HG02798 (cell line): ENCODE data around the gene UBALD2.
"Not testable (repeated sequence)": the region's sequence is repeated elsewhere in the genome, so short reads cannot be mapped to it uniquely, and the experiment has no call there.

ENCODE experiments used
- ATAC-seq: cut with Tn5 transposase; IDR thresholded peaks from one replicate; pipeline ENCODE4 v1.9.1; 2021; ENCODE audit warnings: mild to moderate bottlenecking; ENCODE audit not compliant: unreplicated experiment, poor library complexity

UBALD2 gene

DNA sequence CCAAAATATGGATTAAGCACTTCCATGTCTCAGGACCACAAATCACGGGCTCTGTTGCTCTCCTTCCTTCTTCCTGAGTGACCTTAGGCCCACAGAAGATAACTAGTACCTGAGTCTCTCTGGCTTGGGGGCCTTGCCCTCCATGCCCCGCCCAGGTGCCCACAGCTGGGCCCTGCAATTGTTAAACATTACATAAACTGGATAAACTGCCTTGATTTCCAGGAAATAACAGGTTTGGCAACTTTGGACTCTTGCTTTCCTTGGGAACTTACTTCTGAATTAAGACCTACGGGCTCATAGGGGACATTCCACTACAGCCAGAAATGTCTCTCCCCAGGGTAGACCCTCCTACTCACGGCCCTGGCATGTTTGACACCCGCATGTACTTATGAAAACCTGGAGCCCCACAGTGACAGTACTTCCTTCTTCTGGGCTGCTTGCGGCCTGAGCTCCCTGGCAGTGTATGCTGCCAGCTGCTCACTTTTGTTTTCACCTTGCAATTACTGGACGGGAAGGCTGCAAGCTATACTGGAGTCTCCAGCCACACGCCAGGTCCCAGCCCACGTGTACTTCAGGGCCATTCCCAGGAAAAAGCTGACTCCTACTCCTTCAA lies 2.3 kb upstream of the UBALD2 start:
- ATAC-seq: no peak

DNA sequence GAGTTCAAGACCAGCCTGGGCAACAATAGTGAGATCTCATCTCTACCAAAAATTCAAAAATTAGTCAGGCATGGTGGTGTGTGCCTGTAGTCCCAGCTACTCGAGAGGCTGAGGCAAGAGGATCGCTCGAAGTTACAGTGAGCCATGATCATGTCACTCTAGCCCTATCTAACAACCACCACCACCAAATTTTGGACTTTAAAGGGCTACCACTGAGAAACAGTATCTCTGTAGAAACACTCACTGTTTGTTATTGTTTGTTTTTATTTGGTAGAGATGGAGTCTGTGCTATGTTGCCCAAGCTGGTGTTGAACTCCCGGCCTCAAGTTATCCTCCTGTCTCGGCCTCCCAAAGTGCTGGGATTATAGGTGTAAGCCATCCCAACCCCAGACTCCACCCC lies 1.3 kb upstream of the UBALD2 start:
- ATAC-seq: no peak

DNA sequence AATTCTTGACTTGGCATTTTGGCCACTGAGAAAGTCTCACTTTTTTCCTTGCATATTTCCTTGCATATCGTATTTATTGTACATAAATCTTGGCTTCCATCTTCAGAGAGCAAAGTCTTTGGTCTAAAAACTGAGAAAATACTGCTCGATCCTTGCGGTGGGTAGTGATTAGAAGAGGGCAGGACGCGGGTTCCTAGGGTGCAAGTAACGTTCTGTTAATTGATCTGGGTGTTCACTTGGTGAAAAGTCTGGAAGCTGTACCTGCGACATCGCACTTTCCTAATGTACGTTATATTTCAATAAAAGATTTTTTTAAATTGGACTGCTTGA lies 758 bp upstream of the UBALD2 start:
- no peak for ATAC-seq

DNA sequence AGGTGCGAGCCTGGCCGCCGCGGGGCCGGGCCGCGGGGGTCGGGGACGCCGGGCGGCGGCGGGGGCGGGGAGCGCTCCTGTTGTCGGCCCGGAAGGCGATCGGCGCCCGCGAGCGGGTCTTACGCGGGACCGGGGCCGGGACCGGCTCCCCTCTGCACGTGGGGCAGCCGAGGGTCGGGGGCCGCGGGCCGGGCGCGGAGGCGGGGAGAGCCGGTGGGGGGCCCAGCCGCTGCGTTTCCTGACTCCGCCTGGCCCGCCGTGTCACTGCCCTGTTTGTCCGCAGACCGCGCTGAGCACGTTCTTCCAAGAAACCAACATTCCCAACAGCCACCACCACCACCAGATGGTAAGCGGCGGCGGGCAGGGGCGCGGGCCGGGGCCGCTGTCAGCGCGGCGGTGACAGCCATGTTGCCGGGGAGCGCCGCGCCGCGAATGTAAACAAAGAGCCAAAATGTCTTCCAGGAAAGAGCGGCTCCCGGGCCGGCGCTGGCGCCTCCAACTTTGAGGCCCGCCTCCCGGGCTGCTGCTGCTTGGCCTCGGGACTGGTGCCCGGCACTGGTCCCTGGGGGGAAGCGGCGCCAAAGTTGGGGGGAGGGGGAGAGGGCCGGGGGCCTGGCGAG lies 586 bp downstream of the UBALD2 start:
- ATAC-seq: no peak

DNA sequence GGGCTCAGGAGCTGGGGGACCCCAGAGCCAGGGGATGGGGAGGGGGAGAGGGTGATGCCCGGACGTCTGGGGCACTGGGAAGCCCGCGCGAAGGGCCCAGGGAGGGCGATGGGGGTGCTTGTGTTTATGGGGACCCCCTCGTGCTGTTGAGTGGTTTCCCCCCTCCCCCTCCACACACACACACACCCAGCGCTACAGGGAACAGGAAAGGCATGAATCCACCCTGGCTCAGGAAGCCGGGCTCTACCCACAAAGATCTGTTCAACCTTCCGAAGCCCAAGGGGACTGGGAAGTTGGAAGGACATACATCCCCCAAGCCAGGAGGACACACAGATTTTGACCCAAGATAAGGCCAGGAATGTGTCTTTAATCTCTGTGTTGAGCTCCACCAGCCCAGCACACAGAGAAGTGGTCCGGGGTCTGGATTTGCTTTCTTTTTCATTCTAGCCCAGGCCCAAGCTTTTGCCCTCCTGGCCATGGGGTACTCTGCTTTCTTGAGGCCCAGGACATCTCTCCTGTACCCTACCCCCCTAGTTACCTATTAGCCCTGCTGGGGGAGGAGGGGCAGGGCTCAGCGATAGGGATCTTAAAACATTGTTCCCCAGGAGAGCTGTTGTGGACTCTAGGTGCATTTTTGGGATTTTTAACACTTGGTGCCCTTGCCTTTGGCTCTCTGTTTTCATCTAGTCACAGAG lies 1.2 kb downstream of the UBALD2 start:
- no peak for ATAC-seq

DNA sequence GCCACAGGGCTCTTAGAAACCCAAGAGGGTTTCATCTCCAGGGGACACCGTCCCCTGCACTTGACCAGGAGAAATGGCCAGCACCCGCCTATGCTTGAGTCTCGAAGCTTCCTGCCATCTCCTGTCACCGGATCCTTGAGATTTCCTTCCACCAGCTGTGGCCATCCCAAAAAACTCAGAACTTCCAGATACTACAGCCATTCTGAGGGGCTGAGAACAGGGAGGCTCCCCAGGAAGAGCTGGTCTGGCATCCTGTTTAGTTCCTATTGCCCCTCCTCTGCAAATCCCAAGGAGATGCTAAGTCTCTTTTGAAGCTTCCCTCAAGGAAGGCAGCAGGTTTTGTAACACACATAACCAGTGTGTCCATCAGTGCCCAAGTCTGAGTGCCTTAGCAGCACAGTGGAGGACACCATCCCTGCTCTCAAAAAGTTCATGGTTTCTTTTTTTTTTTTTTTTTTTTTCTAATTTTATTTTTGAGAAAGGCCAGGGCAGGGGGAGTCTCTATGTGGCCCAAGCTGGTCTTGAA lies 2.0 kb downstream of the UBALD2 start:
- ATAC-seq: no peak

DNA sequence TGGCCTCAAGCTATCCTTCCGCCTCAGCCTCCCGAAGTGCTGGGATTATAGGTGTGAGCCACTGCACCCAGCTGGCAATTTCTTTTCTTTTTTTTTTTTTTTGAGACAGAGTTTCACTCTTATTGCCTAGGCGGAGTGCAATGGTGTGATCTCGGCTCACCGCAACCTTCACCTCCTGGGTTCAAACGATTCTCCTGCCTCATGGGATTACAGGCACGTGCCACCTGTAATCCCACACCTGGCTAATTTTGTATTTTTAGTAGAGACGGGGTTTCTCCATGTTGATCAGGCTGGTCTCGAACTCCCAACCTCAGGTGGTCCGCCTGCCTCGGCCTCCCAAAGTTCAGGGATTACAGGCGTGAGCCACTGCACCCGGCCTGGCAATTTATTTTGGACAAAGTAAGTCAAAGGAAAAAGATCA lies 2.4 kb downstream of the UBALD2 start:
- ATAC-seq: not testable (repeated sequence)

DNA sequence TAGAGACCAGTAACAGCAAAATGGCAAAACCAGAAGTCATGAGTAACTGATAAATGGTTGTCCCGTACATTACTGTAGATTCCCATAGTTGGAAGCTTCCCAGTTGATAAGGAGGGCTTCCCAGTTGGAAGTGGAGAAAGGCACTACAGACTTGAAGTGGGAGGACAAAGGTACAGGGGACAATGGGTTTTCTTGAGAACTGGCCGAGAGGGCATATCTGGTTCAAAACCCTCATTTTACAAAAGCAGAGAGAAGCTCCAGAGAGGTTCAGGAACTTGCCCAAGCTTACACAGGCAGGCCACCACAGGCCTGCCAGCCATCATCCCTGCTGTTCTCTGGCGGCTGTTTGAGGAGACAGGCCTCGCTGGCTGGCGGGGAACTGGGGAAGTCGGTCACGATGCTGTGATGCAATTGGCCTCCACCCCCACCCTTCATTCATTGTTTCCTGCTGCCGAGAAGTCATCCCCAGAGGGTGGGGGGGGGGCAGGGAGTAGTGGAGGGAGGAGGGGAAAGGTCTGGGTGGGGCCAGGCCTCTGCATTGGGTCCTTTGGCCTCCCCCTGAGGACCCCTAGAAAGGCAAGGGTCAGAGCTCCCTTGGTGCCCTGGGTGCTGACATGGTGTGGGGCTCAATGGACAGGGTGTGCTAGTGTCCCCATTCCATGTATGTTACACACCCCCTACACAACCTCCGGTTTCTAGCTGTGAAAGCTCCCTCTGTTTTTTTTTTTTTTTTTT lies 3.0 kb downstream of the UBALD2 start:
- ATAC-seq: no peak

DNA sequence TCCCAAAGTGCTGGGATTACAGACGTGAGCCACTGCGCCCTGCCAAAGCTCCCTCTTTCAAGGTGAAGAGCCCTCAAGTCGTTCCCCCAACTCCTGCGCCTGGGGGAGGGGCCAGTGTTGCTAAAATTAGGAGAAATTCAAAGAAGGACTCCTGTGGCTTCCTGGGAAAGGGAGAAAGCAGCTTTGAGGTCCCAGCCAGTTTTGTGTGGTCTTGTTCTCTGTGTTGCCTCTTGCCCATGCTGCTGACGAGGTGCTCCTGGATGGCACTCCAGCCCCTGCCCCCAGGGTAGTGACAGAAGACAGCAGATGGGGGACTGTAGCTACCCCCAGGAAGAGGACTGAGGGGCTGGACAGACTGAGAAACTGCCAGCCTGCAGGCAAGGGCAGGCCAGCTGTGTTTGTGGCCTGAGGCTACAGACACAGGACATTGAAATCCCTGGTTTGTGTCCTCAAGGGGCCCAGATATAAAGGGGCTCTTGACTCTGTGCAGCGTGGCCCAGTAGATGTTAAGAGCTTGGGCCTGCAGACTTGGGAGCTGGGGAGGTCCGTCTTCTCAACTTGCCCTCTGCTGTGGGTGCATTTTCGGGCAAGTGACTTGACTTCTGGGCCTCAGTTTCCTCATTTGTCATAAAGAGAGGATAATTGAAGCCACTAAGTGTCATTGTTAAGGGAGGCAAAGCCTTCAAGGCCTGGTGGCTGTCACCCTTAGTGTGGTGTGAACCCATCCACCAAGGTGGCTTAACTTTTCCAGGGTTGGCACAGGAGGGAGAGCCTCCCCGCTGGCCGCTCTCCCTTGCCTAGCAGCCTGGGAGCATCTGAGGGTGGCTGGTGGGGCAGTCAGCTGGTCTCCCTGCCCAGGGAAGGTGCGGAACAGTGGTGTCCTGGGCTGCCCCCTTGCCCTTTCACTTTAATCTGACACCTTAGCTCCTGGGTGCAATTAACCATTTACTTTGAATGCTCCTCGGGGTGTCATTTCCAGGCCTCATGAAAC lies 4.1 kb downstream of the UBALD2 start:
- no peak for ATAC-seq

DNA sequence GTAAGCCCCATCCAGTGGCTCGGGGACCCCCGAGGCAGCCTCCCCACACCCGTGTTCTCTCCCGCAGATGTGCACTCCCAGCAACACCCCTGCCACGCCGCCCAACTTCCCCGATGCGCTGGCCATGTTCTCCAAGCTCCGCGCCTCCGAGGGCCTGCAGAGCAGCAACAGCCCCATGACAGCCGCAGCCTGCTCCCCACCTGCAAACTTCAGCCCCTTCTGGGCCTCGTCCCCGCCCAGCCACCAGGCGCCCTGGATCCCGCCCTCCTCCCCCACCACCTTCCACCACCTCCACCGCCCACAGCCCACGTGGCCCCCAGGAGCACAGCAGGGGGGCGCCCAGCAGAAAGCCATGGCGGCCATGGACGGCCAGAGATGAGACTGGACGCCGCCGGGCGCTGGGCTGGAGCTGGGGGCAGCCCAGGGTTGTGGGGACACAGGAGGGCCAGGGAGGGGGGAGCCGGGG lies 5.0 kb downstream of the UBALD2 start:
- ATAC-seq: no peak

DNA sequence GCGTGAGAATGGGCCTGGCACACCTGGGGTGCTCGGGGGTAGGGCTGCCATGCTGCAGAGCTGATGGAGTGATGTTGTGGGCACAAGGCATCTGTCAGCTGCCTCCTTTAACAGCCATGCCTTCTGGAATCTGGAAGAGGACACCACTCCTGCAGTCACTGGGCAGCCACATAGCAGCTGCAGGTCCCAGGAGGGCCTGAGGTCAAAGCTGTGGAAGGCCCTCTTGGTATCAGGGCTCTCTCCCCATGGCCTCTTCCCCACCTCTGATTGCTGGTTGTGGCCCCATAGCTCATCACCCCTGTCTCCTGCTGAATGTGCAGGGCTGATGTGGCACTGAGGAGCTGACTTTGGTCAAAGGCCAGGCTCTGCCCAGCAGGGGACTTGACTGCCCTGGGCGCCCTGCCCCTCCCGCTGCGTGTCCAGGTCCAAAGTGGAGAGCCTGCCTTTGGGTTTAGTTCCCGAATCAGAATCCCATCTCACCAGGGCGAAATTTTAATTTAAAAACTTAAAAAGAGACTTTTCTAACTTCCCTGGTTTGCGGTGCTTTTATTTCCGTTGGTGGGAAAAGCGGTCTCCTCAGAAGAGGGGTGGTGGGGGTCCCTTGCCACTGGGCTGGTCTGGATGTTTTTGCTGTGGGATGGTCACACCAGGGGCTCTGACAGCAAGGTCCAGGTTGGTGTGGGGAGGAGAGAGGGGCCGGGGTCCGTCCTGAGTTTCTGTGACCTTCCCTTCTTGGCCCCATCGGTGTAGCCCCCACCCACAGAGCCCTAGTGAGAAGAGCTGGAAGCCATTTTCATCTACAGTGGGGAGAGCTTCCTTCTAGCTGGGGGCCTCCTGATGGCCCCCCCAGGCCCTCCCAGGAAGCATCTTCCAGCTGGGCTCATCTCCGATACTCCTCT lies 5.9 kb downstream of the UBALD2 start:
- ATAC-seq: no peak

DNA sequence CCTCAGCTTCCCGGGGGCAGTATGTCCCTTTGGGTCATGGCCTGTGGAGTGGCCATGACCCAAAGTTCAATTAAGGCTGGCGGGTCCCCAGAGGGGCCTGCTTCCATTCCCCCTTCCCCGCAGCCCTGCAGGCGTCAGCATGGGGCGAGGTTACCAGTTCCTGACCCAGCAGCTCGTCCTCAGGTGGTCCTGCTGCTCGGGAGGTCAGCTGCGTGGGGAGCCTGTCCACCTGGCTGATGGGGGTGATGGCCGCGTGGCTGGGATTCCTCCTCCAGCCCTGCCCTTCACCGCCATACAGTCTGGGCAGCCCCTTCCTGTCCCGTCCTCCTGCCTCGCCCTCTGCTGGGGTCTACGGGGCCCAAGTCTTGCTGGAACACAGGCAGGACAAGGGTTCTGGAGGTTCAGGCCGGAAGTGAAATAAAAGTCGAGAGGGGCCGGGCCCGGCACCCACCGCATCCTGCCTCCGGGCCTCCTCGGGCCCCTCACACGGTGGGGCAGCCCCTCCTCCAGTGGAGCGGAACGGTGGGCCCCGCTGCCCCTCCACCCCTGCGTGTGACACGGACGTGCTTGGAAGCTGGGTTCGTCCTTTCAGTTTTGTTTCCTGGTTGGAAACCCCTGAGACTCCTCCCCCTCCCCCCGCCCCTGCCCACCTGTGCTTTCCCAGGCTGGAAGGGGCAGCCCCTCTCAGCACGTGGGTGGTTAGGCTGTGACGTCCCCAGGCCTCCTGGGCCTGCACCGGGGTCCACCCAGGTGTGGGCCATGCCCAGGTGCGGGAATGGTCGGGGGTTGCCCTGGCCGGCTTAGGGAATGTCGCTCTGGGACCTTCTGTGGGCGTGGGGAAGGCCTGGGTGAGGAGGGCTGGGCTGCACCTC lies 6.8 kb downstream of the UBALD2 start:
- peak; percentile 55 for ATAC-seq

DNA sequence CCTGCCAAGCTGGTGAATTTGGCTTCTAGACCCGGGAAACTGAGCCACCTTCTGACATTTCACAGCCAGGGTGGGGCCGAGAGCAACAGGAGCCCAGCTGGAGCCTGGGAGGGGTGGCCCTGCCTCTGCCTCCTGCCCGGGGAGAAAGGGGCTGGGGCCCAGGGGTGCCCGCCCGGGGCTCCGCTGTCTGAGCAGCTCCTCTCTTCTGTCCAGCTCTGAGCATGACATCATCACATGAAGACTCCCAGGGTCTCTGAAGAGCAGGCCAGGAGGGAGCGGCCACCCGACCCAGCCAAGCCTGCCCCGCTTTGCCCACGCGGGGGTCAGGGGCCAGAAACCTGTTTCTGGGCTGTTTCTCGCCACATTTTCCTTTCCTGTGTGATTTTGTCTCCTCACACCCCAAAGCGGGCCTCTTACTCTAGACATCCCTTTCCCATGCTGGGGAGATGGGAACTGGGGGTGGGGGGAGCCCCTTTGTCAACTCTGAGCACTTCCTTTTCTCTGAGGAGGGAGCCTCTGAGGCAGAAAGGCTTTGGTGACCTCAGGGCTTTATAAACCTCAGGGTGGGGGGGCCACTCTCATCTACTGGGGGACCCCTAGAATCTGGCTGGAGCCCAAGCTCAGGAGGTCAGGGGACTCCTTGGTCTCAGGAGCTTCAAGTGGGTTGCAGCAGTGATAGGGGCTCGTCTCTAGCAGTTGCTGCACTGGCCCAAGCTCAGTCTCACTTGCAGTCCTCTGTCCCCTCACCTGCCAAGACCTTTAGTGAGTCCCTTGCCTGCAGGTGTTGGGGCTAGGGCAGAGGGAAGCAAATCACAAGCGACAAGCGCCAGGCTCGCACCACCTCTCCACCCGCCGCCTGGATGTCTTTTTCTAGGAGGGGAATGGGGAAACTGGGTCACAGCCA lies 7.6 kb downstream of the UBALD2 start:
- ATAC-seq: peak; percentile 18

DNA sequence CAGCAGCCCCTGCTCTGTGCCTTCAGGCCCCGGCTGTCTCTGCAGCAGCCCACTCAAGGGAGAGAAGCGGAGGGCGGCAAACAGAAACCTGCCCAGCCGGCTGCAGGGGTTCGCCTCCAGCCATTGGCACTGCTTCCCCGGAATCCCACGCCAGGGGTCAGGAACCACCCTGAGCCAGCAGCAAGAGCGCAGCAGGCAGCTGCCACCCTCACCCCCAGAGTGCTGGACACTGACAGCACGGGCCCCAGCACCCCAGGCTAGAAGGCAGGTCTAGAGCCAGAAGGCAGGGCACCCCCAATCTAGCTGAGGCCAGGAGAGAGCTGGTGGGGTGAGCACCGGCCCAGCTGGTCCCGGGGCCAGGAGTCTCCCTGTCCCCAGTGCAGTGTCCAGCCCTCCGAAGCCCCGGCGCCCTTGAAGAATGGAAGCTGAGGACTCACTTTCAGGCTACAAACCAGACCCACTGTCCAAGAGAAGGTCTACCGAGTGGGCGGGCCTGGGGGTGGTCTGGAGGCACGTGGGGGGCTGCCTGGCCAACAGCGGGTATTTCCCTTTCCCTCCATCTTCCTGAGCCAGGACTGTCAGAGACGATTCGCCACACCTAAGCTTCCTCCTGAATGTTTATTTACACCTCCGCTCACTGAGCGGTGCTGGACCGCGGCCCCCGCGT lies 8.4 kb downstream of the UBALD2 start:
- ATAC-seq: no peak

DNA sequence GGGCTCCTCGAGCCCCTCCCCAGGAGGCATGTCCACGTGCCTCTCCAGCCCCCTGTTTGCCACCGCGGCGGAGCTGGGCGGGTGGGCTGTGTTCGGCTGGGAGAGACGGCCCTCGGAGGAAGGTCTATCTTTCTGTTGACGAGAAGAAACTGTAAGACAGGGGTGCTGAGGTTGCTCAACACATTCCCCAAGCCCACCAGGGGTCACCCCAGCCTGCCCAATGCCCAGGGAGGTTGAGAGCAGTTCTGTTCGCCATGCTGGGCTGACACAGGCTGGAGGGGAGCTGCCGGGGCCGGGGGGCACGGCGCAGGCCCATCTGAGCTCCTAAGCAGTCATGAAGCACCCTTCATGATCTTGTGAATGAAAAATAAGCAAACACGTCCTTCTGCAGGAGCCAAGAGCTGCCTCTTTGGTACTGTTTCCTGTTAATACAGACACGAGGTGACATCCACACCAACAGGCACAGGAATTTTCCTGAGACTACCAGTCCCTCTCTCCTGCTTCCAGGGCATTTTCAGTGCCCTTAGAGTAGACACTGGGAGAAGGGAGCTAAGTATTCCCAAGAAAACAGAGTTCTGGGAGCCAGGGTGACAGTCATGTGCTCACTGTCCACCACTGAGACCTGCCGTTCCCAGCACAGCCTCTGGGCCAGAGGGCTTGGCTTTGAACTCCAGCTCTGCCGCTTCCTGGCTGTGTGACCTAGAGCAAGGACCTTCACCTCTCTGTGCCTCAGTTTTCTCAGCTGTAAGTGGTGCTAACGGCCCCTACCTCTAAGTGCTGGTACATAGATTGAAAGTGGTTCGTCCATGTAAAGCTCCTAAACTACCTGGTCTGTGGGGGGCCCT lies 9.2 kb downstream of the UBALD2 start:
- no peak for ATAC-seq
